Measurements from ENCODE around the gene PLCL2.

DNA sequence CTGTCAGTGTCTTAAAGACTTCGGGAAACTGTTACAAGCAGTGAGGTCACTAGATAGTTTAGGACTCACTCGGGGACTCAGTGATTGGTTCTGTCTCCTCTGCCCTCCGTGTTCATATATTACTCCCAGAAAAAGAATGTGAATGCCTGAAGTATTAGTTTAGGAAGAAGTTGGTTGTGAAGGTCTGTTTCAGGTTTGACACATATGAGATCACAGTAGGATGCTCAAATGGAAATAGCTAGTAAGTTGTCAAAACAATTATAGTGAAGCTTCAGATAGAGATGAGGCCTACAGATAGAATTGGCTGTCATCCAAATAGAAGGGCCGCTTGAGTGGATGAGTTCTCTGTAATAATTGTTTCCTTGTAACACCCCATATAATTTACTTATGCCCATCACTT lies 172.6 kb downstream of the PLCL2 start:
- TF ChIP-seq, protein P1, sequence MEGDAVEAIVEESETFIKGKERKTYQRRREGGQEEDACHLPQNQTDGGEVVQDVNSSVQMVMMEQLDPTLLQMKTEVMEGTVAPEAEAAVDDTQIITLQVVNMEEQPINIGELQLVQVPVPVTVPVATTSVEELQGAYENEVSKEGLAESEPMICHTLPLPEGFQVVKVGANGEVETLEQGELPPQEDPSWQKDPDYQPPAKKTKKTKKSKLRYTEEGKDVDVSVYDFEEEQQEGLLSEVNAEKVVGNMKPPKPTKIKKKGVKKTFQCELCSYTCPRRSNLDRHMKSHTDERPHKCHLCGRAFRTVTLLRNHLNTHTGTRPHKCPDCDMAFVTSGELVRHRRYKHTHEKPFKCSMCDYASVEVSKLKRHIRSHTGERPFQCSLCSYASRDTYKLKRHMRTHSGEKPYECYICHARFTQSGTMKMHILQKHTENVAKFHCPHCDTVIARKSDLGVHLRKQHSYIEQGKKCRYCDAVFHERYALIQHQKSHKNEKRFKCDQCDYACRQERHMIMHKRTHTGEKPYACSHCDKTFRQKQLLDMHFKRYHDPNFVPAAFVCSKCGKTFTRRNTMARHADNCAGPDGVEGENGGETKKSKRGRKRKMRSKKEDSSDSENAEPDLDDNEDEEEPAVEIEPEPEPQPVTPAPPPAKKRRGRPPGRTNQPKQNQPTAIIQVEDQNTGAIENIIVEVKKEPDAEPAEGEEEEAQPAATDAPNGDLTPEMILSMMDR (IDR thresholded peaks at IDR 0.05) = no peak
- TF ChIP-seq, protein P2, sequence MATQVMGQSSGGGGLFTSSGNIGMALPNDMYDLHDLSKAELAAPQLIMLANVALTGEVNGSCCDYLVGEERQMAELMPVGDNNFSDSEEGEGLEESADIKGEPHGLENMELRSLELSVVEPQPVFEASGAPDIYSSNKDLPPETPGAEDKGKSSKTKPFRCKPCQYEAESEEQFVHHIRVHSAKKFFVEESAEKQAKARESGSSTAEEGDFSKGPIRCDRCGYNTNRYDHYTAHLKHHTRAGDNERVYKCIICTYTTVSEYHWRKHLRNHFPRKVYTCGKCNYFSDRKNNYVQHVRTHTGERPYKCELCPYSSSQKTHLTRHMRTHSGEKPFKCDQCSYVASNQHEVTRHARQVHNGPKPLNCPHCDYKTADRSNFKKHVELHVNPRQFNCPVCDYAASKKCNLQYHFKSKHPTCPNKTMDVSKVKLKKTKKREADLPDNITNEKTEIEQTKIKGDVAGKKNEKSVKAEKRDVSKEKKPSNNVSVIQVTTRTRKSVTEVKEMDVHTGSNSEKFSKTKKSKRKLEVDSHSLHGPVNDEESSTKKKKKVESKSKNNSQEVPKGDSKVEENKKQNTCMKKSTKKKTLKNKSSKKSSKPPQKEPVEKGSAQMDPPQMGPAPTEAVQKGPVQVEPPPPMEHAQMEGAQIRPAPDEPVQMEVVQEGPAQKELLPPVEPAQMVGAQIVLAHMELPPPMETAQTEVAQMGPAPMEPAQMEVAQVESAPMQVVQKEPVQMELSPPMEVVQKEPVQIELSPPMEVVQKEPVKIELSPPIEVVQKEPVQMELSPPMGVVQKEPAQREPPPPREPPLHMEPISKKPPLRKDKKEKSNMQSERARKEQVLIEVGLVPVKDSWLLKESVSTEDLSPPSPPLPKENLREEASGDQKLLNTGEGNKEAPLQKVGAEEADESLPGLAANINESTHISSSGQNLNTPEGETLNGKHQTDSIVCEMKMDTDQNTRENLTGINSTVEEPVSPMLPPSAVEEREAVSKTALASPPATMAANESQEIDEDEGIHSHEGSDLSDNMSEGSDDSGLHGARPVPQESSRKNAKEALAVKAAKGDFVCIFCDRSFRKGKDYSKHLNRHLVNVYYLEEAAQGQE (IDR thresholded peaks at IDR 0.05; ENCODE audit: insufficient read depth in 1 of 2, low read depth in 2 of 2, low read length in 1 of 2) = no peak
- TF ChIP-seq TCF7L2 (IDR thresholded peaks at IDR 0.05; ENCODE audit: low read depth, low read length) = no peak

All from Panc1 (cell line).